ENCODE measurements around the gene SF3A1.

The SF3A1 gene

DNA sequence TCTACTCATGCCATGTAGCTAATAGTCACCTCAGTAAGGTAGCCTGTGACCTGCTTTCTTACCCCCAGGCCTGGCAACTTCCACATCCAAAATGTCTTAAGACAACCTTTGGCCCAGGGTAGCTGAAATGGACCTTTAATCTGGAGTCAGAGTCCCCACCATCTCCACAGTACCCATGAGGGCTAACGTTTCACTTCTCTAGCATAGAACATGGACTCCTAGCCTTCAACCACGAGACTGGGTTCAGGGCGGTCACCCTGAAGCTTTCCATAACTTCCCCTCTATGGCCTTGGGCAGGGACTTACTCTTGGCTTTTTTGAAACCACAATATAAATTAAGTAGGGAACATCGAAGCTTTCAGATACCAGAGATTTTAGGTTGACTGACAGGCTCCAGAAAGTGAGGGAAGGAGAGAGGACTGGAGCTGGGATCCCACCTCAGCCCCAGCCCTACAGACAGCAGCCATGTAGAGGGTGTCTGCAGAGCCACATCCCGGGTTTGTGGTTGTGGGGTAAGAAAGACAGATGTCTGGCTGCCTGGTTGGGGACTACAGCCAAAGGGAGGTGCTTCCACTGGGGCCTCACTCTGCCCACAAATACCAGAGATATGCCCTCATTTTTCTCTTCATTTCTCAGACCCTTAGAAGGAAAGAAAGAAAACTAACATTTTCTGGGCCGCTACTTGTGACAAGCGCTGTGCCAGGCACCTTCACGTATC, 32.5 kb downstream of the SF3A1 start:
- DNase-seq (ENCODE audit: low read depth): no peak
- TF ChIP-seq, protein P1, sequence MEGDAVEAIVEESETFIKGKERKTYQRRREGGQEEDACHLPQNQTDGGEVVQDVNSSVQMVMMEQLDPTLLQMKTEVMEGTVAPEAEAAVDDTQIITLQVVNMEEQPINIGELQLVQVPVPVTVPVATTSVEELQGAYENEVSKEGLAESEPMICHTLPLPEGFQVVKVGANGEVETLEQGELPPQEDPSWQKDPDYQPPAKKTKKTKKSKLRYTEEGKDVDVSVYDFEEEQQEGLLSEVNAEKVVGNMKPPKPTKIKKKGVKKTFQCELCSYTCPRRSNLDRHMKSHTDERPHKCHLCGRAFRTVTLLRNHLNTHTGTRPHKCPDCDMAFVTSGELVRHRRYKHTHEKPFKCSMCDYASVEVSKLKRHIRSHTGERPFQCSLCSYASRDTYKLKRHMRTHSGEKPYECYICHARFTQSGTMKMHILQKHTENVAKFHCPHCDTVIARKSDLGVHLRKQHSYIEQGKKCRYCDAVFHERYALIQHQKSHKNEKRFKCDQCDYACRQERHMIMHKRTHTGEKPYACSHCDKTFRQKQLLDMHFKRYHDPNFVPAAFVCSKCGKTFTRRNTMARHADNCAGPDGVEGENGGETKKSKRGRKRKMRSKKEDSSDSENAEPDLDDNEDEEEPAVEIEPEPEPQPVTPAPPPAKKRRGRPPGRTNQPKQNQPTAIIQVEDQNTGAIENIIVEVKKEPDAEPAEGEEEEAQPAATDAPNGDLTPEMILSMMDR (IDR thresholded peaks at IDR 0.05; ENCODE audit: insufficient read depth, low read depth, low read length, missing control alignments): no peak
- no peak overlapping the region for H3K4me3 ChIP-seq (ENCODE audit: low read length)

DNA sequence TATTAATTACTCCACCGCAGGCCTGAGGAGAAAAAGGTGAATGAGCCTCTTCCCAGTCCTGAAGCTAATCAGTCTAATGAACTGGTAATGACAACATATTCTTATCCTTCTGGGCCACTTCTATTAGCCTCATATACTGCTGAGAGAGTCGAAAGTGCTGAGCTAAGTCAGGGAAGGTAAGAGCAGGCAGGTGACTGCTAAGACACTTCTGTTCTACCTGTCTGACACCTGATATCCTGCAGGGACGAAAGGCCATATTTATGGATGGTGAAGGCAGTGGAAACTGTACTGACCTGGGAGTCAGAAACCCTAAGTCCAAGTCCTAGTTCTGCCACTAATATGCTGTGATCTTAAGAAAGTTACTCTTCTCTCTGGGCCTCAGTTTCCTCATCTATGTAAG, 33.4 kb downstream of the SF3A1 start:
- no peak overlapping the region for H3K4me3 ChIP-seq (ENCODE audit: low read length)
- TF ChIP-seq, protein P1 (IDR thresholded peaks at IDR 0.05; ENCODE audit: insufficient read depth, low read depth, low read length, missing control alignments): no peak
- no peak for DNase-seq (ENCODE audit: low read depth)

DNA sequence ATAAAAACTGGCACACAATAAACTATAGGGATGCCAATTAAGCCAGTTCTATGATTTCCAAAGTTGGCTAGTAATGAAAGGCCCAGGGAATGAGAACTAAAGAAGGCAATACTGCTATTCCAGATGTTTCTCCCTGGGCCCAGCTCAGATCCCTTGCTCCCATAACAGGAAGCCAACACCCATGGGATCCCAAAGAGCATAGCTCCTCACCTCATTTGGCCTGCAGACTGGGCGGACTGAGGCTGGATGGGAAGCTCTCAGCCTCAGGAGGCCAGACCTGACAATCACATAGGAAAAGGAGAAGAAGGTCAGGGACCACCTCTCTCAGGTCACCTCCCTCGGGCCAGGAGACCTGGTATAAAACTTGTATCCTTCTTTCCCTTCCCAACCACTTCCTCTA, 35.2 kb downstream of the SF3A1 start:
- no peak for DNase-seq (ENCODE audit: low read depth)
- no peak overlapping the region for H3K4me3 ChIP-seq (ENCODE audit: low read length)
- TF ChIP-seq, protein P1 (IDR thresholded peaks at IDR 0.05; ENCODE audit: insufficient read depth, low read depth, low read length, missing control alignments): no peak

DNA sequence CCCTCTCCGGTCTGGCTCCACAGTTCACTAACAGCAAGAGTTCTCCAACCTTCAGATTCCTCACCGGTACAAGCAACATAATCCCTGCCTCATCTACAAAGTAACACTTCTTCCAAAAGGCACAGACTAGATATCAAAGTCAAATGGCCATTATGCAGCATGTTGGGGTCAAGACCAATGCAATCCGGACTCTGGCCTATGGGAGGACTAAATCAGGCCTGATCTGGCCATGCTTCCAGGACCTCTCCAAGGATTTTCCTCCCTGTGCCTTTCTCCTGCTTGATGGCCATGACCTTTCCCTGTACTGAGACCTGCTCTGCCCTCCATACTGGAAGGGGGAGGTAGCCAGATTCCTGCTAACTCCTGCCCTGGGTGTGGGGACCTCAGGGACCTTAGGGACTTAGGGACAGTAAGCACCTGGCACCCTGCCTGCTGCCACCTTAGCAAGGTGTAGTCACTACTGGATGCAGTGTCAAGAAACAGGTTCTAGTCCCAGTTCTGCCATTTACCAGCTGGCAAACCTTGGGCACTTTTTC, 36.6 kb downstream of the SF3A1 start:
- no peak overlapping the region for H3K4me3 ChIP-seq (ENCODE audit: low read length)
- TF ChIP-seq, protein P1 (IDR thresholded peaks at IDR 0.05; ENCODE audit: insufficient read depth, low read depth, low read length, missing control alignments): no peak
- DNase-seq (ENCODE audit: low read depth): no peak

DNA sequence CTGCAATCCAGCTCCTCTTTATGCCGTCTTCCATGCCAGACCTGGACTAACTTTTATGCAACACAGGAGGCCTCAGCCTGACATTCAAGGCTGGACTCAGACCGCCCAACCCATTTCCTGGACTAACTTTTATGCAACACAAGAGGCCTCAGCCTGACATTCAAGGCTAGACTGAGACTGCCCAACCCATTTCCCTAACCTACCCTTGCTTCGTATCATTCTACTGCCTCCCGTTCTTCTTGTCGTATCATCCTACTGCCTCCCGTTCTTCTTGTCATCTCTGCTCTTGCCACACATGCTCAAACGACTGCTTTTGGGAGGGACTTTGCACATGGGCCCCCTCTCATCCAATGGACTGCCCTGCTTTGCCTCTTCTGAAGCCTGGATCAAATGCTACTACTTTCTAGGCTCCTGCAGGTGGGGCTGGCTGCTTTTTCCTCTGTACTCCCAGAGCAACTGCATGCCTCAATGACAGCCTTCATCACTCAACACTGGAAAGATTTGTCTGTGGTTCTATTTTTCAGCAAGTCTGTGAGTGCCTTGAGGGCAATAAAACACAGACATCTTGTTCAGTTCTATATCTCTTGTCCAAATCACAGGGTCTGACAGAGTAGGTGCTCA, 37.8 kb downstream of the SF3A1 start:
- TF ChIP-seq, protein P1 (IDR thresholded peaks at IDR 0.05; ENCODE audit: insufficient read depth, low read depth, low read length, missing control alignments): no peak
- no peak overlapping the region for H3K4me3 ChIP-seq (ENCODE audit: low read length)
- DNase-seq (ENCODE audit: low read depth): no peak

DNA sequence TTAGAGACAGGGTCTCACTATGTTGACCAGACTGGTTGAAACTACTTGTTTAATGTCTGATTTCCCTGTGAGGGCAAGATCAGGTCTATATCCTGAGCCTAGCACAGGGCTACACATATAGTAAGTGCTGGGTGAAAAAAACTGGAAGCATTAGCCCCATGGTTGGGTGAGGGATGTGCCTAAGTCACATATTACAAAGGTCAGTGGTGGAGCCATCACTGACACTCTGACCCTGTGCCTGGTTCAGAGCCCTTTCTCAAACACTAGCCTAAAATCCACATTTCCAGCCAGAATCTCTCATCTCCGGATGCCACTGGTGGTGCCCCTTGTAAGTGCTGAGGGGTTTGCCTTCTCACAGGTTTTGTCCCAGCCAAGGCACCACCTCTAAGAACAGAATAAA, 38.9 kb downstream of the SF3A1 start:
- TF ChIP-seq, protein P1 (IDR thresholded peaks at IDR 0.05; ENCODE audit: insufficient read depth, low read depth, low read length, missing control alignments): no peak
- H3K4me3 ChIP-seq (ENCODE audit: low read length): no peak overlapping the region
- no peak for DNase-seq (ENCODE audit: low read depth)
